RKO (cell line): ENCODE measurements around the gene NR2C2AP.

Source experiments
- DNase-seq: peaks from one replicate; pipeline ENCODE4 v3.0.0-alpha.2; 2016; ENCODE audit warnings: low spot score

NR2C2AP gene

DNA sequence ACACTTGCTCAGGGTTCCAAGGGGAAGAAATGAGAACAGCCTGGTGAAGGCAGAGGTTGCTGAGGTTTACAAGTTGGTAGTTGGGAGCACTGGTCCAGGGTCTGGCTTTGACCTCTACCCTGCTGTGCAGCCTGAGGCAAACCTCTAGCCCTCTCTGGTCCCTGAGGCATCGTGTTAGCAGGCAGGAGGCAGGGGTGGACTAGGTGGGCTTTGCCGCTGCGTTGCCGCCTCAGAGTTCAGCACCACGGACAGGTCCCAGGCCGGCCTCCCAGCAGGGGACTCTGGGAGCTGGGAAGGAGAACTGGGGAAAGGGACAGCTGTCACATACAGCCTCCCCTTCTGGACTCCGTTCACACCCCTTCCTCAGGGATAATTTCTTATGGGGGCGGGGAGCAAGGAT lies 11.7 kb upstream of the NR2C2AP start:
- DNase-seq, result peak; percentile 63

- DNase-seq, result no peak
Measured at GRCh38 chr19:19214159-19214490, 10.9 kb upstream of the NR2C2AP start.

- no peak for DNase-seq
Measured at GRCh38 chr19:19213426-19214158, 10.4 kb upstream of the NR2C2AP start.

GRCh38 chr19:19212916-19213315 lies 9.7 kb upstream of the NR2C2AP start:
- DNase-seq, result no peak

DNA sequence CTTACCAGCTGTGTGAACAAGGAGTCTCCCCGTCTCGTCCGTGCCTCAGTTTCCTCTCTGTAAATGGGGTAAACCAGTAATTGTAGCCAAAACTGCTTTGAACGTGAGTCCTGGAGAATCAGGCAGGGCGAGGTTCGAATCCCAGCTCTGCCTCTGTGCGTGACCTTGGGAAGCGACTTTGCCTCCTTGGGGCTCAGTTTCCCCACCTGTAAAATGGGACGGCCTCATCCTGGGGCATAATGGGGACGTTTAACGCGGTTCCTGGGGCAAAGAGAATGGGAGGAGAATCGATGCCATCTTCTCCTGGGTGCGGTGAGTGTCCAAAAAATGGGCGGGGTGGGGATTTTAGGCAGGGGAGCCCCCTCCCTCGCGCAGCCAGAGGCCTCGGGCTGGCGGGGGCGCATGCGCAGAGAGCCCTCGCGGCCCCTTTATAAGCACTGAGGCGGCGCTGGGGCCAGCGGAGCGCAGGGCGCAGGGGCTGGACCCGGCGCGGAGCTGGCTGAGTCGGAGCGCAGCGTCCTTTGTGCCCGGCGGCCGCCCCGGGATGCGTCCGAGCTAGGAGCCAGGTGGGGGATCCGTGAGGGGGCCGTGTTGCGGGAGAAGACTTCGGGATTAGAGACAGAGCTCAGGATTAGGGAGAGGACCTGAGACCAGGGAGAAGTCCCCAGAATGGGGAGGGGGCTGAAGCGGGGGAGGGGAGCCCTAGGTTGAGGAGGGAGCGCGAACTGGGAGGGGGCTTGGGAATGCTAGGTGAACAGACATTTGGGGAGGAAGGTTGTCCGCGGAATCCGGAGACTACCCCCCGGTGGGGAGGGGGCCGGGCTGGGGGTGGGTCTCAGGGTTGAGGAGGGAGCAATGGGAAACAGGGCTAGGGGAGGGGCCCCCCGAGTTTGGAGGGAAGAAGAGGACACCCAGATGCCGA lies 8.5 kb upstream of the NR2C2AP start, which contains the start of gene NCAN:
NCAN (plus strand) TSS at position 460 of the 922 bp plus-strand sequence. CDS start 4,996 bp downstream, outside the sequence.
- no peak for DNase-seq

DNA sequence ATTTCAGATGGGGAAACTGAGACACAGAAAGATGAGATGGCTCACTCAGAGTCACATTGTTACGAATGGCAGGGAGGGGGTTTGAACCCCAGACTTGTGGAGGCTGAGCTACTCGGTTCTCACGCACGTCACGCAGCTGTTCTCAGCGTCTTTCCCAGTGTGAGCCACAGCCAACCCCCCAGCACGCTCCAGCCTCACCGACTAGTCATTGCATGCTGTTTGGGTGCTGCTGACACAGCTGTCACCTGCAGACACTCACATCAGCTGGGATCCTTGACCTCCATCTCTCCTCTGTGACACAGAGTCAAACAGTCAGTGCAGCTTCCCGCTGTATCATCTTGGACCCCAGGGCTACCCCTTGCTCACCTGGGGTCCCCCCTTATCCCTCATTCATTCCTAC lies 6.2 kb upstream of the NR2C2AP start:
- DNase-seq, result peak; percentile 56

DNA sequence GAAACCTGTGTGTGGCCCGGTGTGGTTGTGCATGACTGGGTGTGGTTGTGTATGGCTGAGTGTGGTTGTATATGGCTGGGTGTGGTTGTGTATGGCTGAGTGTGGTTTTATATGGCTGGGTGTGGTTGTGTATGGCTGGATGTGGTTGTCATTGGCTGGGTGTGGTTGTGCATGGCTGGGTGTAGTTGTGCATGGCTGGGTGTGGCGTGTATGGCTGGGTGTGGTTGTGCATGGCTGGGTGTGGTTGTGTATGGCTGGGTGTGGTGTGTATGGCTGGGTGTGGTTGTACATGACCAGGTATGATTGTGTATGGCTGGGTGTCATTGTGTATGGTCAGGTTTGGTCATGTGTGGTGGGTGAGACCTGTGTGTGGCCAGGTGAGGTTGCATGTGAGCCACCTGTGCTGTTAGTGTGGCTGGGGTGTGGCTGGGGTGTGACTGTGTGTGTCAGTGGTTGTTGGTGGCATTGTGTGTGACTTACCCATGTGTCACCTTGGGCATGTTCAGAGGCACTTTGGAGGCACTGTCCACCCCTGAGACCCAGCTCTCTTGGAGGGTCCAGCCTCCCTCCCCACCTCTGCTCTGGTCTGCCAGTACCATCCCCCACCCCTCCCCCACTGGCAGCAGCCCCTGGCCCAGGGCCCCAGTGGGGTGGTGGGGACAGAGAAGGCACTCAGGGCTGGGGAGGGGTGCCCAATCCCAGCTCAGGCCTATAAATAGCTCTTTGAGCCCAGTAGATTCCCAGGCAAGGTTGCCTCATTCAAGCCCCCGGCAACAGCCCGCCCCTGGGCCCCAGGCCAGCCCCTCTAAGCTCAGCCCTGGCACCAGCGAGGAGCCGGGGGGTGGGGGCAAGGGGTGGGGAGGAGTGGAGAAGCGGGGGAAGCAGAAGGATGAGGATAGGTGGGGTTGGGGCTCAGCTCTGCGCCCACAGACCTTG lies 4.7 kb upstream of the NR2C2AP start:
- DNase-seq, result no peak

- DNase-seq, result no peak
Measured at GRCh38 chr19:19206938-19207337, 3.7 kb upstream of the NR2C2AP start.

DNA sequence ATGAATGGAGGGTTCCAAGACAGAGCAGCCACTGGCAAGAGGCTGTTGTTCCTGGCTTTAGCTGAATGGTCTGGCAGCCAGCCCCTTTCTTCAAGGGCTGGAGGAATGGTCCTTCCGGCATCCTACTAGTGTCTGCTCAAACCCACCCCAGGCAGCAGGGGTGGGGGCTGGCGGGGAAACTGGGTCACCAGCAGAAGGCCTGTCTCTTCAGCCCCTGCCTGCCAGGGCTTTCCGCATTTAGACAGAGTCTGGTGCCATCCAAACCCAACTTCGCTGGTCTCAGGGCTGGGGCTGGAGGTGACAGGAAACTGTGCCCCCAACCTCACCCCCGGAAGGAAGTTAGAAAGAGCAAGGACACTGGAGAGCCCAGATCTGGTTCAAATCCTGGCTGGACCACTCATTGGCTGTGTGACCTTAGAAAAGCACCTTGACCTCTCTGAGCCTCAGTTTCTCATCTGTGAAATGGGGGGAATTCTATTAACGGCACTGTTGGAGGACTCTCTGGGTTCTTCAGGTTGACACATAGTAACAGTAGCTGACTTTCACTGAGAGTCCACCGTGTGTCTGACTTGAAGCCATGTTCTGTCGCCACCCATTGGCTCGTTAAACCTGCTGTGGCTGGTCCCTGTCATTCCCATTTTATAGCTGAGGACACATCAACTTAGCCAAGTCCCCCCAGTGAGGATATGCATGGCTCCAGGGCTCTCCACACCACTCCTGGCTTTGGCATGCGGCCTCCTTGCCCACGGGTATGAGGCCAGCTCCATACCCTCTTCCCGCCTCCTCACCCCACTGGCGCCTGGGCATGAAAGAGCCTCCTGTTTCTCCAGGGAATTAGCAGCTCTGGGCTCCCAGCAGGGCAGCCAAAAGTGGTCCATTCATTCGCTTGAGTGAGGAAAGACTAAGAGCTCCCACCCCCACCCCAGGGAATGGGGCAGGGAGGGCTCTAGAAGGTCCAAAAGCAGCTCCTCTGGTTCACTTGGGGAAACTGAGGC lies 2.5 kb upstream of the NR2C2AP start:
- DNase-seq, result no peak

DNA sequence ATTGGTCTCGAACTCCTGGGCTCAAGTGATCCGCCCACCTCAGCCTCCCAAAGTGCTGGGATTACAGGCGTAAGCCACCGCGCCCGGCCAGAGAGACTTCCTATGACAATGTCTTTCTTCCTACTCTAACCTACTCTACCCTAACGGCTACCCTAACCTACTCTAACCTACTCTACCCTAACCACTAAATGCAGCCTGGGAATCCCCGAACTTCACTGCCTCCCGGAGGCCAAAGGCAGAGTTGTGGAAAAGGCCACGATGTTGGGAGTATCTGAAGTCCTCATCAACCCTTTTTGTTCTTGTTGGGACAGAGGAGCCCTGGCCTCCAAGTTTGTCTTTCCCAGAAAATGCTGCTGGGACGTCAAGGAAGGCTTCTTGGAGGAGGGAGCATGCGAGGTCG lies 967 bp upstream of the NR2C2AP start:
- DNase-seq, result no peak

- peak; percentile 37 for DNase-seq
Measured at GRCh38 chr19:19202707-19203011, 555 bp downstream of the NR2C2AP start.

GRCh38 chr19:19201697-19202630 lies 1.2 kb downstream of the NR2C2AP start:
- no peak for DNase-seq

GRCh38 chr19:19193926-19194325 lies 9.3 kb downstream of the NR2C2AP start:
- DNase-seq, result no peak

DNA sequence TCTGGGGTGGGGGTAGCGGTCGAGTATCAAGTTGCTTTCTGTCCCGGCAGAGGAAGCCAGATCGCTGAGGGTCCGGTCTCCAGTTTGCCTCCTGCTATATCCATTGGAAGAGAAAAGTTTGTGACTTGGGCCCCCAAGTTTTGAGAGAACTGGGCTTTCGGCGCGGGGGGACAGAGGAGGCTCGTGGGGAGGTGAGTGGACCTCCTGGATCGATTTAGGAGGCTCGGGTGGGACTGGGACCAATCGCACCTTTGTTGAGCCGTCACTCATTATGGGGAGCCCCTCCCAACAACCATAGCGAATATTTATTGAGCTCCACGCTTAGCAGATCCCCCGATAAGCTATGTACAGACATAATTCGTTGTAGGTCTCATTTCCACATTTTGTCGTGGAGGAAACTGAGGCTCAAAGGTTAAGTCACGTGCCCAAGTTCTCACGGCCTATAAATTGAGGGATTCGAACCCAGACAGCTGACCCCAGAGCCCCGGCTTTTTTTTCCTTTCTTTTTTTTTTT lies 10.2 kb downstream of the NR2C2AP start:
- DNase-seq, result no peak

GRCh38 chr19:19192078-19192882 lies 10.9 kb downstream of the NR2C2AP start, which contains the start of the genes BORCS8 and RFXANK:
TSS of gene BORCS8 (minus strand) at chr19:19192152. CDS start at chr19:19192117, 35 bp downstream.
TSS of gene RFXANK (plus strand) at chr19:19192258. CDS start at chr19:19193947, 1,689 bp downstream.
- peak; percentile 98 for DNase-seq

DNA sequence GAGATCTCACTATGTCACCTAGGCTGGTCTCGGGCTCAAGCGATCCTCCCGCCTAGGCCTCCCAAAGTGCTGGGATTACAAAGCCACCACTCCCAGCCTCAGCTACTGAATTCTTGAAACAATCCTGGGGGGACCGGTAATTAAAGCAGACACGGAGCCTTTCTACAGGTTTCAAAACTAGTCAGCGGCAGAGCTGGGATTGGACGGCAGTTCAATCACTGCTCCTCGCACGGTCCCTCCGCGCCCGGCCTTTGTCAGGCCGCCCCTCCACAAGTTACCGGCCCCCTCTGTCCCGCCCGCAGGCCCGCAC lies 11.5 kb downstream of the NR2C2AP start:
- DNase-seq, result peak; percentile 28

DNA sequence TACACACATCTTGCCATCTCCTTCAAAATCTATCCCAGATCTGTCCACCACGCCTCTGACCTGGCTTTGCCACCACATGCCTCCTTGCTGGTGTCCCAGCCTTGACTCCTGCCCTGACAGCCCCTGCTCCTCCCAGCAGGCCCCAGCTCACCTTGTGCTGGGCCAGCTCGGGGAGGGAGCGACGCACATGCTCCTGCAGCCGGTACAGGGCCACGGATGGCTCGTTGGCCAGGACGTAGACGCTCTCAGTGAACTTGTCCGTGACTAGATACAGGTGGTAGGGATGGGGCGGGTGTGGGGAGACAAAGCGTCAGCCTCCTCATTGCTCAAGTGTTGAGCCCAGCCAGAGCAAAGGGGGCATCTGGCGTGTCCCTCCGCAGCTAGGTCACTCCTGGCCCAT lies 16.5 kb downstream of the NR2C2AP start:
- DNase-seq, result no peak

DNA sequence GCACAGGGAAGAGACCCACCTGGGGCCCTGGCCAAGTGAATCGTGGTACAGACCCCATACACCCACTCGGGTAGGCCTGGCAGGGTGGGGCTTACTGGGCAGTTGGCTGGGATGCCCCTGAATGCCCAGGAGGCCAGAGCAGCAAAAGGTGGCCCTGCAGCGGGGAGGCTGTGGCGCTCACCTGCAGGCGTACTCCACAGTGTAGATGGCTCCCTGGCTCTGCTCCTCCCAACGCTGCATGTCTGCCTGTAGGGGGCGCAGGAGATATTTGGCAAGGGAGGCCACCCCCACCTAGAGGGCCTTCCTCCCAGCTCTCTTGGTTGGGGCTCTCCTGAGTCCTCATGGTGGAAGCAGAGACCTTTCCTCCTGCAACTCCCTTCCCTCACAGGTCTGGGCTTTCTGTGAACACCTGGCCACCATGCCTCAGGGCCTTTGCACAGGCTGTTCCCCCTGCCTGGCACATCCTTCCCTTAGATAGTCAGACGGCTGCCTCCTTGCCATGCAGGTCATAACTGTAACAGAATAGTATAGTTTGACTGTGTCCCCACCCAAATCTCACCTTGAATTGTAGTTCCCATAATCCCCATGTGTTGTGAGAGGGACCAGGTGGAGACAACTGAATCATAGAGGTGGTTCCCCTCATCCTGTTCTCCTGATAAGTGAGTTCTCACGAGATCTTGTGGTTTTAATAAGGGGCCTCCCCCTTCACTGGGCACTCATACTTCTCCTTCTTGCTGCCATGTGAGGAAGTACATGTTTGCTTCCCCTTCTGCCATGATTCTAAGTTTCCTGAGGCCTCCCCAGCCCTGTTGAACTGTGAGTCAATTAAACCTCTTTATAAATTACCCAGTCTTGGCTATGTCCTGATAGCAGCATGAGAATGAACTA lies 17.1 kb downstream of the NR2C2AP start:
- DNase-seq, result peak; percentile 32
